HG02759 (cell line): Measurements from ENCODE around the gene TMEM182.

Experiments
- ATAC-seq: cut with Tn5 transposase; IDR thresholded peaks from one replicate; pipeline ENCODE4 v1.9.1; 2021; ENCODE audit warnings: mild to moderate bottlenecking, moderate library complexity; ENCODE audit not compliant: unreplicated experiment

Gene TMEM182

GRCh38 chr2:102761763-102762162, at the start of gene TMEM182:
Gene TMEM182 (plus strand): TSS chr2:102762031. CDS start chr2:102762218, 187 bp downstream.
- ATAC-seq, result no peak

- no peak for ATAC-seq
Observed at GRCh38 chr2:102717308-102718018, 44.4 kb upstream of the TMEM182 start.

- no peak for ATAC-seq
Observed at GRCh38 chr2:102718387-102719316, 43.2 kb upstream of the TMEM182 start.

GRCh38 chr2:102724016-102724490, 37.8 kb upstream of the TMEM182 start:
- ATAC-seq, result no peak

- ATAC-seq, result no peak
Observed at GRCh38 chr2:102724553-102724952, 37.3 kb upstream of the TMEM182 start.

- ATAC-seq, result no peak
Observed at GRCh38 chr2:102726128-102727087, 35.4 kb upstream of the TMEM182 start.

- no peak for ATAC-seq
Observed at GRCh38 chr2:102735416-102736109, 26.3 kb upstream of the TMEM182 start.

- ATAC-seq, result peak; percentile 14
Observed at GRCh38 chr2:102736110-102736409, 25.8 kb upstream of the TMEM182 start.

- peak; percentile 95 for ATAC-seq
Observed at GRCh38 chr2:102736410-102737409, 25.1 kb upstream of the TMEM182 start.

- ATAC-seq, result peak; percentile 38
Observed at GRCh38 chr2:102737431-102737830, 24.4 kb upstream of the TMEM182 start.

GRCh38 chr2:102743259-102743658, 18.6 kb upstream of the TMEM182 start:
- no peak for ATAC-seq

- ATAC-seq, result no peak
Observed at GRCh38 chr2:102748107-102748506, 13.7 kb upstream of the TMEM182 start.

GRCh38 chr2:102749938-102750337, 11.9 kb upstream of the TMEM182 start:
- ATAC-seq, result peak; percentile 54

GRCh38 chr2:102753563-102754159, 8.2 kb upstream of the TMEM182 start:
- ATAC-seq, result peak; percentile 70

GRCh38 chr2:102754456-102755145, 7.2 kb upstream of the TMEM182 start:
- ATAC-seq, result no peak

GRCh38 chr2:102755284-102755683, 6.5 kb upstream of the TMEM182 start:
- no peak for ATAC-seq

- ATAC-seq, result no peak
Observed at GRCh38 chr2:102758439-102758838, 3.4 kb upstream of the TMEM182 start.

GRCh38 chr2:102764083-102764482, 2.3 kb downstream of the TMEM182 start:
- ATAC-seq, result no peak
